ENCODE data around the gene SLC29A1. TPM values are rescaled to one million over a fixed set of nuclear protein-coding genes. Genes with fewer than 3 reads are reported as not detected.
A peak's percentile ranks its signal among the peaks of the same experiment; 100 is the strongest.

Gene SLC29A1
- total and polyA plus RNA-seq, 2 of the 8 experiments (the other 6 are each of a cell fraction or from before 2014, with no cell fraction given), result 187 to 558 TPM

GRCh38 chr6:44249082-44249748, 25.8 kb downstream of the SLC29A1 start:
- 92% methylated on average over 9 of the region's 9 CpGs; no CpG with 5 or more reads in 1 of the 2 experiments for WGBS, 2 experiments (ENCODE audit: extremely low coverage in 1 of 2, insufficient coverage in 1 of 2, insufficient read length in 1 of 2, insufficient replicate concordance in 2 of 2, low coverage in 1 of 2, low lambda C conversion rate in 2 of 2, missing lambda C conversion rate in 1 of 2)
- CTCF ChIA-PET (ENCODE audit: partially characterized antibody), result interaction anchor here (0.7 to 8.1 kb wide), 3 partner anchors 6 to 1939 kb away, joined by 3 to 102 read pairs (median 43); partner anchors contain the start of gene SLC35B2

More at GRCh38 chr6:44249082-44249748, 25.8 kb downstream of the SLC29A1 start:
- Histone ChIP-seq H2BK20ac (ENCODE audit: low read length) (no peak overlapping the region), H3K79me1 (ENCODE audit: low read depth, low read length) (no peaks in the 10 kb centered on the region; the same call in 1 of the 2 replicates), H4K20me1 (replicated peaks in 1 of 2; ENCODE audit: control insufficient read depth in 1 of 2, insufficient read depth in 2 of 2, low read length in 2 of 2) (peaks cover 37 to 40% of the 10 kb centered on the region in 2 experiments), H3K4me3 (ENCODE audit: extremely low read depth in 1 of 4, insufficient read depth in 2 of 4, low read depth in 3 of 4, low read length in 4 of 4) (peak overlapping the region; percentile 55 to 100 (median 98); a peak in 6 of 8 replicates), H3K23ac (ENCODE audit: insufficient read length) (no peak overlapping the region), H3K4ac (replicated peaks; ENCODE audit: insufficient read length, low read depth, low read length) (no peak overlapping the region), H3K18ac (ENCODE audit: extremely low read depth, low read length) (no peak overlapping the region), H3K27me3 (replicated peaks in 1 of 4; ENCODE audit: control insufficient read depth in 3 of 4, extremely low read depth in 1 of 4, insufficient read depth in 3 of 4, low read length in 3 of 4) (no peaks in the 10 kb centered on the region), H3K9ac (replicated peaks in 1 of 4; ENCODE audit: extremely low read depth in 1 of 4, low read depth in 3 of 4, low read length in 3 of 4) (peak overlapping the region in 1 of 4 experiments; percentile 96; a peak in 4 of 7 replicates), H4K8ac (ENCODE audit: extremely low read depth, insufficient read depth, low read length) (no peak overlapping the region), H3K9me3 (ENCODE audit: insufficient read depth in 2 of 2, low read depth in 1 of 2, low read length in 1 of 2) (no peaks in the 10 kb centered on the region), H3K4me1 (replicated peaks in 1 of 4; ENCODE audit: control insufficient read depth in 3 of 4, insufficient read depth in 4 of 4, low read length in 3 of 4) (peaks cover 7 to 18% (median 14%) of the 10 kb centered on the region in 4 experiments), H4K91ac (replicated peaks; ENCODE audit: insufficient read length, low read length) (no peak overlapping the region), H3K27ac (ENCODE audit: low read depth, low read length) (no peak overlapping the region), H2BK120ac (replicated peaks; ENCODE audit: low read depth, low read length) (no peak overlapping the region), H2AFZ (ENCODE audit: low read length) (no peak overlapping the region), H3K23me2 (ENCODE audit: low read depth, low read length) (peaks cover 12% of the 10 kb centered on the region), H4K5ac (ENCODE audit: insufficient read length, low read depth, low read length) (no peak overlapping the region), H2AK5ac (ENCODE audit: low read depth, low read length) (no peak overlapping the region), H2BK12ac (ENCODE audit: low read depth, low read length) (no peak overlapping the region), H3K79me2 (ENCODE audit: control insufficient read depth in 1 of 2, insufficient read depth in 2 of 2, low read length in 2 of 2) (peaks cover 27 to 52% of the 10 kb centered on the region in 2 experiments), H3K56ac (replicated peaks; ENCODE audit: insufficient read length, low read depth, low read length) (no peak overlapping the region), H3K4me2 (ENCODE audit: insufficient read depth in 1 of 2, low read depth in 2 of 2, low read length in 2 of 2) (peak overlapping the region; percentile 65 to 96), H2BK15ac (ENCODE audit: low read length) (no peak overlapping the region), H3K36me3 (ENCODE audit: control insufficient read depth in 2 of 4, insufficient read depth in 4 of 4, low read length in 3 of 4) (peaks cover 51 to 64% (median 59%) of the 10 kb centered on the region in 4 experiments), H2BK5ac (ENCODE audit: low read depth, low read length) (0 out of 2 replicates have a peak overlapping the region, but pooled peaks have one; percentile 44), H3K14ac (ENCODE audit: insufficient read length) (no peak overlapping the region)
- FAIRE-seq, result no peak
- no peak for TF ChIP-seq BACH1 (IDR thresholded peaks at IDR 0.05; ENCODE audit: low read length)
- TF ChIP-seq POLR2A (IDR thresholded peaks at IDR 0.05; ENCODE audit: control extremely low read depth in 1 of 2, low read depth in 2 of 2, low read length in 2 of 2), result peak in 1 of 2 experiments; percentile 46; a peak in 1 of 3 replicates
- TF ChIP-seq POLR2AphosphoS5 (IDR thresholded peaks at IDR 0.05; ENCODE audit: low read depth, low read length), result peak; percentile 67
- 0 out of 2 replicates have a peak, but pooled peaks have one; percentile 1 for TF ChIP-seq SP1 (IDR thresholded peaks at IDR 0.05; ENCODE audit: low read depth, low read length)
- TF ChIP-seq EGR1 (IDR thresholded peaks at IDR 0.05; ENCODE audit: borderline replicate concordance, low read depth, low read length), result no peak
- no peak for DNase-seq (ENCODE audit: low read depth in 1 of 2, low spot score in 2 of 2)
- POLR2A ChIA-PET (ENCODE audit: partially characterized antibody), result interaction anchor here (0.7 to 18.9 kb wide), 24 partner anchors 9 to 307 kb away, joined by 3 to 581 read pairs (median 4); partner anchors contain the start of genes CAPN11, MYMX, SLC29A1 and SLC35B2
